KMS-11 (cell line): ENCODE results near the gene PRDM10.

Experiments used
- H2AFZ ChIP-seq: fragments of 200-600 bp; sonication (generic); 2 replicates; pipeline ENCODE4 v1.6.1; 2016; ENCODE audit warnings: antibody characterized with exemption, mixed run types, low read depth
- H3K27ac ChIP-seq: fragments of 200-600 bp; sonication (generic); 2 replicates; pipeline ENCODE4 v1.6.1; 2016; ENCODE audit warnings: mild to moderate bottlenecking, mixed run types
- H3K27me3 ChIP-seq: fragments of 200-600 bp; sonication (generic); 2 replicates; pipeline ENCODE4 v1.6.1; 2017; ENCODE audit warnings: mild to moderate bottlenecking, low read depth, mixed run types, moderate library complexity; ENCODE audit not compliant: insufficient read depth
- H3K36me3 ChIP-seq: fragments of 200-600 bp; sonication (generic); 2 replicates; pipeline ENCODE4 v1.6.1; 2017; ENCODE audit warnings: mild to moderate bottlenecking, mixed run types; ENCODE audit not compliant: insufficient read depth
- H3K4me1 ChIP-seq: fragments of 200-600 bp; sonication (generic); 2 replicates; pipeline ENCODE4 v1.6.1; 2016; ENCODE audit warnings: mild to moderate bottlenecking, low read depth, mixed run types; ENCODE audit not compliant: poor library complexity, severe bottlenecking
- H3K4me2 ChIP-seq: fragments of 200-600 bp; sonication (generic); 2 replicates; pipeline ENCODE4 v1.7.0; 2016; ENCODE audit warnings: mild to moderate bottlenecking, mixed run types
- H3K4me3 ChIP-seq: fragments of 200-600 bp; sonication (generic); IDR thresholded peaks from 2 replicates; pipeline ENCODE4 v1.6.1; 2017; ENCODE audit warnings: low read depth, low read length, mixed read lengths; ENCODE audit not compliant: insufficient read depth
- H3K79me2 ChIP-seq: fragments of 200-600 bp; sonication (generic); 2 replicates; pipeline ENCODE4 v1.6.1; 2016; ENCODE audit warnings: low read depth, mixed run types; ENCODE audit not compliant: insufficient read depth
- H3K9ac ChIP-seq: fragments of 200-600 bp; sonication (generic); 2 replicates; pipeline ENCODE4 v1.6.1; 2016; ENCODE audit warnings: mild to moderate bottlenecking, mixed run types
- H4K20me1 ChIP-seq: fragments of 200-600 bp; sonication (generic); 2 replicates; pipeline ENCODE4 v1.6.1; 2016; ENCODE audit warnings: mild to moderate bottlenecking, mixed run types; ENCODE audit not compliant: insufficient read depth
- CTCF ChIP-seq: fragments of 200-600 bp; sonication (generic); conservative IDR thresholded peaks from 2 replicates; pipeline ENCODE4 v1.6.1; 2017; ENCODE audit warnings: low read depth, mild to moderate bottlenecking, antibody characterized with exemption, low read length, moderate library complexity, mixed read lengths

The PRDM10 gene

DNA sequence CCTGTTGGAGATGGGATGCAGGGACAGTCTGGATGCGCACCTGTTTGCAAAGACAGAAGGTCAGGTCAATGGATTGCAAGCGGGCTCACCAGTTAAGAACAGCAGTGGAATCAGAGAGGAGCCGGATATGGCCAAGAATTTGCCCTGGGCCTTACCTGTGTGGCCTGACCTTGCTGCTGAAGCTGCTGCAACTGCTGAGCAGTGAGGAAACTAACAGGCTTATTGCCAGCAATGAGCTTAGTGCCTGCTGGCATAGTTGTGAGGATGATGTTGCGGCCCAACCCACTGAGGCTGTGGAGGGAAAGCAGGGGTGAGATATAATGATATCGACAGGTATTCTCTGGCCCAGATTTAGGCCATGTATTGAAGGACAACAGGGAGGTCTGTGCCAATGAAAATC lies 137.8 kb downstream of the PRDM10 start:
- Histone ChIP-seq H3K9ac (no peak overlapping the region), H3K4me3 (no peak overlapping the region), H3K36me3 (no peaks in the 10 kb centered on the region), H3K4me2 (no peak overlapping the region), H3K27ac (no peak overlapping the region), H2AFZ (no peak overlapping the region), H3K4me1 (no peaks in the 10 kb centered on the region), H3K79me2 (no peaks in the 10 kb centered on the region), H4K20me1 (no peaks in the 10 kb centered on the region), H3K27me3 (no peaks in the 10 kb centered on the region)
- no peak for TF ChIP-seq CTCF

GRCh38 chr11:129861702-129862522 lies 140.7 kb downstream of the PRDM10 start:
- no peaks in the 10 kb centered on the region for H3K4me1 ChIP-seq
- TF ChIP-seq CTCF, result no peak
- H3K27me3 ChIP-seq, result no peaks in the 10 kb centered on the region
- no peak overlapping the region for H3K27ac ChIP-seq
- no peaks in the 10 kb centered on the region for H4K20me1 ChIP-seq
- H3K4me3 ChIP-seq, result no peak overlapping the region
- H3K36me3 ChIP-seq, result no peaks in the 10 kb centered on the region
- no peak overlapping the region for H3K4me2 ChIP-seq
- no peak overlapping the region for H3K9ac ChIP-seq
- H3K79me2 ChIP-seq, result no peaks in the 10 kb centered on the region
- no peak overlapping the region for H2AFZ ChIP-seq

DNA sequence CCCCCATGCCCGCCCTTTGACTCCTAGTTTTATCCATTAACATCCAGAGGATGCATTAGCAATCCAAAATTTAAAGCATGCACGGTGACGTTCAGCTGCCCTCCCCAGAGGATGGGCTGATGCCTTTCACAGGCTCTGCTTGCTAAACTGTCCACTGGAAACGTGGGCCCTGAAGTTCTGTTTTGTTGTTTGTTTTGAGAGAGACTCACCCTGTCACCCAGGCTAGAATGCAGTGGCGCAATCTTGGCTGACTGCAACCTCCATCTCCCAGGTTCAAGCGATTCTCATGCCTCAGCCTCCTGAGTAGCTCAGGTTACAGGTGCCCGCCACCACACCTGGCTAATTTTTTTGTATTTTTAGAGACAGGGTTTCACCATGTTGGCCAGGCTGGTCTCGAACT lies 146.6 kb downstream of the PRDM10 start:
- Histone ChIP-seq H3K27ac (no peak overlapping the region), H3K9ac (no peak overlapping the region), H2AFZ (no peak overlapping the region), H3K36me3 (no peaks in the 10 kb centered on the region), H3K27me3 (no peaks in the 10 kb centered on the region), H4K20me1 (no peaks in the 10 kb centered on the region), H3K79me2 (no peaks in the 10 kb centered on the region), H3K4me1 (peaks cover 16% of the 10 kb centered on the region), H3K4me2 (no peak overlapping the region), H3K4me3 (no peak overlapping the region)
- no peak for TF ChIP-seq CTCF

GRCh38 chr11:129855086-129855485 lies 147.5 kb downstream of the PRDM10 start:
- TF ChIP-seq CTCF, result no peak
- H2AFZ ChIP-seq, result no peak overlapping the region

More at GRCh38 chr11:129855086-129855485, 147.5 kb downstream of the PRDM10 start:
- Histone ChIP-seq H3K27me3 (no peaks in the 10 kb centered on the region), H3K27ac (no peak overlapping the region), H3K4me2 (no peak overlapping the region), H3K4me1 (peaks cover 16% of the 10 kb centered on the region), H4K20me1 (no peaks in the 10 kb centered on the region), H3K4me3 (no peak overlapping the region), H3K36me3 (no peaks in the 10 kb centered on the region), H3K9ac (no peak overlapping the region), H3K79me2 (no peaks in the 10 kb centered on the region)
